OCI-LY1 (cell line): ENCODE measurements around the gene ZCCHC14.

ENCODE experiments used
- H2AFZ ChIP-seq: fragments of 200-600 bp; sonication (generic), shearing (Covaris generic); 2 replicates; pipeline ENCODE4 v1.6.0; 2014; ENCODE audit warnings: antibody characterized with exemption, mild to moderate bottlenecking, low read length
- H3F3A ChIP-seq: fragments of 200-600 bp; sonication (generic), shearing (Covaris generic); 2 replicates; pipeline ENCODE4 v1.6.0; 2014; ENCODE audit warnings: mild to moderate bottlenecking, antibody characterized with exemption, low read length, moderate library complexity; ENCODE audit not compliant: insufficient read depth
- H3K27ac ChIP-seq: fragments of 200-600 bp; sonication (generic); 2 replicates; pipeline ENCODE4 v1.5.1; 2014; ENCODE audit warnings: low read length, mixed run types, mild to moderate bottlenecking, low read depth; ENCODE audit not compliant: poor library complexity, severe bottlenecking
- H3K27me3 ChIP-seq: fragments of 200-600 bp; sonication (generic); 2 replicates; pipeline ENCODE4 v1.6.0; 2014; ENCODE audit warnings: antibody characterized with exemption, mild to moderate bottlenecking, low read length, moderate library complexity; ENCODE audit not compliant: insufficient read depth
- H3K36me3 ChIP-seq: fragments of 200-600 bp; sonication (generic); 2 replicates; pipeline ENCODE4 v1.6.1; 2014; ENCODE audit warnings: mild to moderate bottlenecking, antibody characterized with exemption, low read length, moderate library complexity, mixed read lengths; ENCODE audit not compliant: insufficient read depth
- H3K4me1 ChIP-seq: fragments of 200-600 bp; sonication (generic); 2 replicates; pipeline ENCODE4 v1.5.1; 2014; ENCODE audit warnings: mild to moderate bottlenecking, low read length, moderate library complexity; ENCODE audit not compliant: insufficient read depth, severe bottlenecking
- H3K4me2 ChIP-seq: fragments of 200-600 bp; sonication (generic), shearing (Covaris generic); 2 replicates; pipeline ENCODE4 v1.6.1; 2014; ENCODE audit warnings: low read length
- H3K4me3 ChIP-seq: fragments of 200-600 bp; sonication (generic); 2 replicates; pipeline ENCODE4 v1.5.1; 2014; ENCODE audit warnings: low read length, low read depth, mild to moderate bottlenecking, mixed read lengths; ENCODE audit not compliant: poor library complexity, severe bottlenecking
- H3K79me2 ChIP-seq: fragments of 200-600 bp; shearing (Covaris generic); 2 replicates; pipeline ENCODE4 v1.6.1; 2016; ENCODE audit warnings: mixed run types, low read length, mixed read lengths; ENCODE audit not compliant: insufficient read depth
- H3K9ac ChIP-seq: fragments of 200-600 bp; sonication (generic), shearing (Covaris generic); 2 replicates; pipeline ENCODE4 v1.6.1; 2014; ENCODE audit warnings: mild to moderate bottlenecking, low read length, mixed read lengths
- H3K9me2 ChIP-seq: fragments of 200-600 bp; sonication (generic), shearing (Covaris generic); 2 replicates; pipeline ENCODE4 v1.6.1; 2014; ENCODE audit warnings: low read depth, mild to moderate bottlenecking, low read length, mixed read lengths
- H3K9me3 ChIP-seq: fragments of 200-600 bp; shearing (Covaris generic); 2 replicates; pipeline ENCODE4 v1.6.1; 2014; ENCODE audit warnings: low read length, mixed read lengths
- H4K20me1 ChIP-seq: fragments of 200-600 bp; sonication (generic), shearing (Covaris generic); 2 replicates; pipeline ENCODE4 v1.6.0; 2016; ENCODE audit warnings: mild to moderate bottlenecking, low read length; ENCODE audit not compliant: insufficient read depth
- EZH2 ChIP-seq: fragments of 200-600 bp; sonication (generic), shearing (Covaris generic); IDR thresholded peaks from 2 replicates; pipeline ENCODE4 v1.8.0; 2017; ENCODE audit warnings: borderline replicate concordance, mixed run types, mild to moderate bottlenecking, antibody characterized with exemption, low read length, moderate library complexity, mixed read lengths
- TF ChIP-seq, protein P1 (sequence below): fragments of 200-600 bp; sonication (generic), shearing (Covaris generic); IDR thresholded peaks from 2 replicates; pipeline ENCODE4 v1.5.1; 2017; ENCODE audit warnings: mild to moderate bottlenecking, antibody characterized with exemption, low read length, moderate library complexity, mixed read lengths

ZCCHC14 gene

DNA sequence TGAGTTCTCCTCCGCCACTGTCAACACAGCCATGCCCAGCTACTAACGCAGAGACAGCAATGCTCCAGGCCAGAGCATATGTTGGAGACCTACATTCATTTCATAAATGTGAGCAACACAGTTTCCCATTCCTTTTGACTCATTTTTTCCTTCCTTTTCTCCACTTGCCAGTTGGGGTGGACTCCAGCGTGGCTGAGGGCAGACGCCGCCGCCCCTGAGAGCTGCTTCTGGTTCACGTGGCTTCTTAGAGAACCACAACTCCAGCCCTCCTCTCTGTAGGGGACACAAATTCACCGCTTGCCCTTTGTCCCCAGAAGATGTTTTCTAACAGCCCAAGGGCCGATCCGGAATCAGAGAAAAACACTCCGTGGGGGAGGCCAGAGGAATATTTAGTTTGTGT, 45.8 kb upstream of the ZCCHC14 start:
- H3K79me2 ChIP-seq = no peaks in the 10 kb centered on the region
- no peaks in the 10 kb centered on the region for H3K36me3 ChIP-seq
- H3K9me3 ChIP-seq = peaks cover 3% of the 10 kb centered on the region; the same call in 1 of the 2 replicates
- peaks cover under 1% of the 10 kb centered on the region for H3K4me1 ChIP-seq
- no peak overlapping the region for H3K27ac ChIP-seq
- no peak overlapping the region for H3K4me2 ChIP-seq
- peaks cover 3% of the 10 kb centered on the region; the same call in 1 of the 2 replicates for H3K27me3 ChIP-seq
- no peak overlapping the region for H3K4me3 ChIP-seq
- no peaks in the 10 kb centered on the region for H3F3A ChIP-seq
- H4K20me1 ChIP-seq = no peaks in the 10 kb centered on the region
- H2AFZ ChIP-seq = no peak overlapping the region
- TF ChIP-seq EZH2 = no peak
- TF ChIP-seq, protein P1, sequence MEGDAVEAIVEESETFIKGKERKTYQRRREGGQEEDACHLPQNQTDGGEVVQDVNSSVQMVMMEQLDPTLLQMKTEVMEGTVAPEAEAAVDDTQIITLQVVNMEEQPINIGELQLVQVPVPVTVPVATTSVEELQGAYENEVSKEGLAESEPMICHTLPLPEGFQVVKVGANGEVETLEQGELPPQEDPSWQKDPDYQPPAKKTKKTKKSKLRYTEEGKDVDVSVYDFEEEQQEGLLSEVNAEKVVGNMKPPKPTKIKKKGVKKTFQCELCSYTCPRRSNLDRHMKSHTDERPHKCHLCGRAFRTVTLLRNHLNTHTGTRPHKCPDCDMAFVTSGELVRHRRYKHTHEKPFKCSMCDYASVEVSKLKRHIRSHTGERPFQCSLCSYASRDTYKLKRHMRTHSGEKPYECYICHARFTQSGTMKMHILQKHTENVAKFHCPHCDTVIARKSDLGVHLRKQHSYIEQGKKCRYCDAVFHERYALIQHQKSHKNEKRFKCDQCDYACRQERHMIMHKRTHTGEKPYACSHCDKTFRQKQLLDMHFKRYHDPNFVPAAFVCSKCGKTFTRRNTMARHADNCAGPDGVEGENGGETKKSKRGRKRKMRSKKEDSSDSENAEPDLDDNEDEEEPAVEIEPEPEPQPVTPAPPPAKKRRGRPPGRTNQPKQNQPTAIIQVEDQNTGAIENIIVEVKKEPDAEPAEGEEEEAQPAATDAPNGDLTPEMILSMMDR = no peak
- no peaks in the 10 kb centered on the region for H3K9me2 ChIP-seq
- no peak overlapping the region for H3K9ac ChIP-seq

DNA sequence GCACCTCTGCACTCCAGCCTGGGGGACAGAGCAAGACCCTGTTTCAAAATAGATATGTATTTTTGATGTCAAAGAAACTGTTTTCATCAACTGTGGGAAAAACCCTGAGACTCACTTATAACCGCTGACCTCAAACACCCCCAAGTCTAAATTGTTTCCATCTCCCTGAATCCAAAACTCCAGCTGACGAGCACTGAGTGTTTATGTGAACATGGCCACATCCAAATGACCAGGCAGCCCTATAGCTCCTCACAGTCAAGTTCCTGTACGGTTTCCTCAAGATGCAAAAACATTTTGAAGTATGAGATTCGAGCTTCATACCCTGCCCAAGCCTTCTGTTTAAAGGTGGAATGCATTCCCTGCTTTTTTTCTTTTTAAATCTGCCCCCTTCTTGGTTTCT, 45.3 kb upstream of the ZCCHC14 start:
- Histone ChIP-seq H3K79me2 (no peaks in the 10 kb centered on the region), H3K4me3 (no peak overlapping the region), H3K27ac (no peak overlapping the region), H3K4me1 (no peaks in the 10 kb centered on the region), H3K36me3 (no peaks in the 10 kb centered on the region; the same call in 1 of the 2 replicates), H3K9ac (no peak overlapping the region), H3K4me2 (no peak overlapping the region), H2AFZ (no peak overlapping the region), H3F3A (no peaks in the 10 kb centered on the region), H3K27me3 (peaks cover 6% of the 10 kb centered on the region; the same call in 1 of the 2 replicates), H3K9me2 (no peaks in the 10 kb centered on the region), H3K9me3 (peaks cover 7% of the 10 kb centered on the region; the same call in 1 of the 2 replicates), H4K20me1 (no peaks in the 10 kb centered on the region)
- TF ChIP-seq, protein P1 = no peak
- no peak for TF ChIP-seq EZH2

DNA sequence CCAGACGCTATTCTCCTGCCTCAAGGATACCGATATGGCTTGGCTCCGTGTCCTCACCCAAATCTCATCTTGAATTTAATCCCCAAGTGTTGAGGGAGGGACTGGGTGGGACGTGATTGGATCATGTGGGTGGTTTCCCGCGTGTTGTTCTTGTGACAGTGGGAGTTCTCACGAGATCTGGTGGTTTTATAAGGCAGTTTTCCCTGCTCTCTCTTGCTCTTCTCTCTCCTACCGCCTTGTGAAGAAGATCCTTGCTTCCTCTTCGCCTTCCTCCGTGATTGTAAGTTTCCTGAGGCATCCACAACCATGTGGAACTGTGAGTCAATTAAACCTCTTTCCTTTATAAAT, 43.9 kb upstream of the ZCCHC14 start:
- Histone ChIP-seq H3F3A (no peaks in the 10 kb centered on the region), H3K4me3 (no peak overlapping the region), H3K27me3 (peaks cover 11% of the 10 kb centered on the region; the same call in 1 of the 2 replicates), H3K36me3 (no peaks in the 10 kb centered on the region; the same call in 1 of the 2 replicates), H3K9me2 (no peaks in the 10 kb centered on the region), H3K4me1 (no peaks in the 10 kb centered on the region), H4K20me1 (no peaks in the 10 kb centered on the region), H2AFZ (no peak overlapping the region), H3K27ac (no peak overlapping the region), H3K9me3 (peaks cover 8% of the 10 kb centered on the region; the same call in 1 of the 2 replicates), H3K79me2 (no peaks in the 10 kb centered on the region), H3K4me2 (no peak overlapping the region), H3K9ac (no peak overlapping the region)
- TF ChIP-seq, protein P1 = no peak
- no peak for TF ChIP-seq EZH2
